Body of pancreas (tissue), 4 donors: ENCODE data around the gene PDLIM1. TPM values are rescaled to one million over a fixed set of nuclear protein-coding genes. Genes with fewer than 3 reads are reported as not detected.
A peak's percentile ranks its signal among the peaks of the same experiment; 100 is the strongest.

Experiments used
- ATAC-seq: fragments of 150-250 bp; one replicate; pipeline ENCODE4 v1.9.1; 2016
- DNase-seq, 4 donors: peaks; one replicate each; pipeline ENCODE4 v3.0.0-alpha.2; 2019
- H3K27ac ChIP-seq, 4 donors: fragments of 200-600 bp; sonication (generic); 1 replicate in 3 of 4; 2 replicates in 1 of 4; pipeline versions ENCODE4 v1.5.1 to v1.6.1; 2016 to 2019; ENCODE audit warnings: mild to moderate bottlenecking in 1 of 4, mixed read lengths in 1 of 4, moderate library complexity in 1 of 4
- H3K27me3 ChIP-seq, 2 donors: fragments of 200-600 bp; sonication (generic); one replicate each; pipeline ENCODE4 v1.6.0; 2016; ENCODE audit warnings: mild to moderate bottlenecking in 1 of 2
- H3K36me3 ChIP-seq, 2 donors: fragments of 200-600 bp; sonication (generic); replicated peaks in 1 of 2; 2 replicates each; pipeline ENCODE4 v1.5.1; 2016; ENCODE audit warnings: low read depth in 2 of 2; ENCODE audit not compliant: insufficient read depth in 1 of 2
- H3K4me1 ChIP-seq: fragments of 200-600 bp; sonication (generic); one replicate; pipeline ENCODE4 v1.6.0; 2016
- H3K4me3 ChIP-seq, 2 donors: fragments of 200-600 bp; sonication (generic); 1 replicate in 1 of 2; 2 replicates in 1 of 2; pipeline ENCODE4 v1.5.1; 2016 to 2019
- H3K9me3 ChIP-seq, 3 donors: fragments of 200-600 bp; sonication (generic); 1 replicate in 2 of 3; 2 replicates in 1 of 3; pipeline ENCODE4 v1.5.1; 2016
- CTCF ChIP-seq, 7 experiments: fragments of 450-650 bp in 4 of 7; fragments of 200-600 bp in 3 of 7; sonication (generic) in 3 of 7; IDR thresholded peaks; one replicate each; pipeline ENCODE4 v1.5.1; 2016 to 2019; ENCODE audit warnings: antibody characterized with exemption in 7 of 7
- POLR2A ChIP-seq, 3 donors: fragments of 450-650 bp; IDR thresholded peaks; one replicate each; pipeline ENCODE4 v1.6.1; 2016; ENCODE audit warnings: antibody characterized with exemption in 3 of 3, mild to moderate bottlenecking in 2 of 3
- WGBS, 2 donors: methylation state at CpG; one replicate each; pipeline ENCODE4 v1.1.5; 2017; 5-methylcytosine and 5-hydroxymethylcytosine counted together
- intact Hi-C: fragments of 100-400 bp; cut with DNase I; formaldehyde crosslinking; loops from one replicate; pipeline ENCODE4 v1.15.1; 2023
- total RNA-seq, 2 donors: library from RNA; depleted of rRNA; stranded (reverse); fragments of >200 nt; gene quantifications; one replicate each; pipeline ENCODE4 v1.1.0, GENCODE V29; 2016

The PDLIM1 gene
- total RNA-seq, 2 donors from 2014 or later: 41.5 to 66.2 TPM

- intact Hi-C loops: no loop called here
- peaks cover 44% of the 10 kb centered on the region for H3K4me1 ChIP-seq
- DNase-seq: no peak
Measured at GRCh38 chr10:95291365-95292039, 699 bp upstream of the PDLIM1 start.

GRCh38 chr10:95289921-95290421 lies 832 bp downstream of the PDLIM1 start:
- TF ChIP-seq CTCF (IDR thresholded peaks at IDR 0.05): no peak
- no peak for TF ChIP-seq POLR2A (IDR thresholded peaks at IDR 0.05)
- DNase-seq (peak in 1 of 4 donors; percentile 17), ATAC-seq (no peak)
- WGBS, 2 donors: 14 to 23% methylated on average over 14 of the region's 14 CpGs
- Histone ChIP-seq H3K9me3 (no peaks in the 10 kb centered on the region), H3K4me1 (peaks cover 37% of the 10 kb centered on the region), H3K27me3 (no peaks in the 10 kb centered on the region), H3K36me3 (no peaks in the 10 kb centered on the region), H3K27ac (peak overlapping the region; percentile 39 to 86 (median 86)), H3K4me3 (peak overlapping the region; percentile 53 to 61)
- intact Hi-C loops: no loop called here

More at GRCh38 chr10:95291365-95292039, 699 bp upstream of the PDLIM1 start:
- no peak overlapping the region for H3K4me3 ChIP-seq
- no peaks in the 10 kb centered on the region for H3K27me3 ChIP-seq
- no peaks in the 10 kb centered on the region for H3K9me3 ChIP-seq
- TF ChIP-seq CTCF (IDR thresholded peaks at IDR 0.05): no peak
- TF ChIP-seq POLR2A (IDR thresholded peaks at IDR 0.05): no peak
- no peak for ATAC-seq
- WGBS, 2 donors: 69 to 72% methylated on average over 19 of the region's 19 CpGs
- no peaks in the 10 kb centered on the region for H3K36me3 ChIP-seq
- H3K27ac ChIP-seq: peak overlapping the region; percentile 39 to 86 (median 86)

- TF ChIP-seq CTCF (IDR thresholded peaks at IDR 0.05) (peak in 1 of 7 experiments; percentile 13), POLR2A (IDR thresholded peaks at IDR 0.05) (peak in 2 of 3 donors; percentile 17 to 41)
- Histone ChIP-seq H3K27me3 (no peaks in the 10 kb centered on the region), H3K36me3 (no peaks in the 10 kb centered on the region), H3K4me1 (peaks cover 33% of the 10 kb centered on the region), H3K9me3 (no peaks in the 10 kb centered on the region), H3K27ac (peak overlapping the region; percentile 5 to 86 (median 86)), H3K4me3 (peak overlapping the region in 1 of 2 donors; percentile 61)
- ATAC-seq (peak; percentile 8), DNase-seq (peak in 2 of 4 donors; percentile 23 to 46)
- 35 to 36% methylated on average over 12 of the region's 12 CpGs for WGBS, 2 donors
- intact Hi-C loops: no loop called here
Measured at GRCh38 chr10:95289003-95289920, 1.5 kb downstream of the PDLIM1 start.

GRCh38 chr10:95288303-95288702 lies 2.5 kb downstream of the PDLIM1 start:
- no peak for ATAC-seq
- Histone ChIP-seq H3K27ac (no peak overlapping the region), H3K9me3 (no peaks in the 10 kb centered on the region), H3K36me3 (no peaks in the 10 kb centered on the region), H3K4me1 (peaks cover 33% of the 10 kb centered on the region), H3K4me3 (no peak overlapping the region), H3K27me3 (no peaks in the 10 kb centered on the region)
- intact Hi-C loops: no loop called here
- WGBS, 2 donors: 67 to 77% methylated on average over 1 of the region's 1 CpG
- no peak for TF ChIP-seq CTCF (IDR thresholded peaks at IDR 0.05)
- TF ChIP-seq POLR2A (IDR thresholded peaks at IDR 0.05): no peak
- no peak for DNase-seq
